ENCODE data around the gene MYO7A.

DNA sequence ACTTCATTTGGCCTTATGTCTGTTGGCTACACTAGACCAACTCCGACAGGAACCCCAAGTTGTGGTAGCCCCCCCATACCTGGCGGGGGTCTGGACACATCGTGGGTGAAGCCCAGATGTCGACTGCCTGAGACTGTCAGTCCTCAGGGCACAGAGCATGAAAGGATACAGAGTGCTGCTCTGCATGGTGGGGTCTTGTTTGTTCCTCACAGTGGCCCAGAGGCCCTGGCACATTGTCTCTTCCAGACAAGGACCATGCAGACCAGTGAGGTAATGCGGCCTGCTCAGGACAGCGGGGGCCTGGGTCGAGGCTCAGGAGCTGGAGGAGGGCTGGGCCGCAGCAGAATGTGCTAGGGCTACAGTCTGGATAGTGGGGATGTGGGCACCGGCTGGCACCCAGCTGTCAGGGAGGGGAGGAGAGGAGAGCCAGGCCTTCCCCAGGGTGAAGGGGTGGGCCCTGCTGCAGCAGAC is 46.6 kb upstream of the MYO7A start:
- no peak for TF ChIP-seq POLR2AphosphoS5 (IDR thresholded peaks at IDR 0.05; ENCODE audit: low read depth)
- TF ChIP-seq CTCF (conservative IDR thresholded peaks at IDR 0.05; ENCODE audit: low read depth in 2 of 2), result no peak
- TF ChIP-seq ETS1 (IDR thresholded peaks at IDR 0.05), result no peak
- TF ChIP-seq EZH2phosphoT487 (IDR thresholded peaks at IDR 0.05; ENCODE audit: unreplicated experiment), result no peak
- no peak for TF ChIP-seq JUNB (IDR thresholded peaks at IDR 0.05; ENCODE audit: unreplicated experiment)
- no peak for TF ChIP-seq EZH2 (IDR thresholded peaks at IDR 0.05; ENCODE audit: low read depth, unreplicated experiment)
- TF ChIP-seq, protein P1, sequence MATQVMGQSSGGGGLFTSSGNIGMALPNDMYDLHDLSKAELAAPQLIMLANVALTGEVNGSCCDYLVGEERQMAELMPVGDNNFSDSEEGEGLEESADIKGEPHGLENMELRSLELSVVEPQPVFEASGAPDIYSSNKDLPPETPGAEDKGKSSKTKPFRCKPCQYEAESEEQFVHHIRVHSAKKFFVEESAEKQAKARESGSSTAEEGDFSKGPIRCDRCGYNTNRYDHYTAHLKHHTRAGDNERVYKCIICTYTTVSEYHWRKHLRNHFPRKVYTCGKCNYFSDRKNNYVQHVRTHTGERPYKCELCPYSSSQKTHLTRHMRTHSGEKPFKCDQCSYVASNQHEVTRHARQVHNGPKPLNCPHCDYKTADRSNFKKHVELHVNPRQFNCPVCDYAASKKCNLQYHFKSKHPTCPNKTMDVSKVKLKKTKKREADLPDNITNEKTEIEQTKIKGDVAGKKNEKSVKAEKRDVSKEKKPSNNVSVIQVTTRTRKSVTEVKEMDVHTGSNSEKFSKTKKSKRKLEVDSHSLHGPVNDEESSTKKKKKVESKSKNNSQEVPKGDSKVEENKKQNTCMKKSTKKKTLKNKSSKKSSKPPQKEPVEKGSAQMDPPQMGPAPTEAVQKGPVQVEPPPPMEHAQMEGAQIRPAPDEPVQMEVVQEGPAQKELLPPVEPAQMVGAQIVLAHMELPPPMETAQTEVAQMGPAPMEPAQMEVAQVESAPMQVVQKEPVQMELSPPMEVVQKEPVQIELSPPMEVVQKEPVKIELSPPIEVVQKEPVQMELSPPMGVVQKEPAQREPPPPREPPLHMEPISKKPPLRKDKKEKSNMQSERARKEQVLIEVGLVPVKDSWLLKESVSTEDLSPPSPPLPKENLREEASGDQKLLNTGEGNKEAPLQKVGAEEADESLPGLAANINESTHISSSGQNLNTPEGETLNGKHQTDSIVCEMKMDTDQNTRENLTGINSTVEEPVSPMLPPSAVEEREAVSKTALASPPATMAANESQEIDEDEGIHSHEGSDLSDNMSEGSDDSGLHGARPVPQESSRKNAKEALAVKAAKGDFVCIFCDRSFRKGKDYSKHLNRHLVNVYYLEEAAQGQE (IDR thresholded peaks at IDR 0.05; ENCODE audit: unreplicated experiment), result no peak
- no peak for TF ChIP-seq ZNF331 (CRISPR knock-in tag; IDR thresholded peaks at IDR 0.05; ENCODE audit: low read depth)
- no peak for TF ChIP-seq STAT1 (IDR thresholded peaks at IDR 0.05; ENCODE audit: unreplicated experiment)
- no peak for TF ChIP-seq ZNF462 (CRISPR knock-in tag; IDR thresholded peaks at IDR 0.05)
- no peak for TF ChIP-seq CREB1 (CRISPR knock-in tag; IDR thresholded peaks at IDR 0.05; ENCODE audit: low read depth)
